Muscle layer of colon (tissue), 2 donors: ENCODE results near the gene FYTTD1.

Experiments used
- H3K27ac ChIP-seq: one replicate; pipeline ENCODE4 v1.7.0; 2013; ENCODE audit warnings: low read depth, mild to moderate bottlenecking, low read length, moderate library complexity
- H3K27me3 ChIP-seq, 2 donors: one replicate each; pipeline ENCODE4 v1.7.0; 2013; ENCODE audit warnings: low read length in 2 of 2, mild to moderate bottlenecking in 2 of 2; ENCODE audit not compliant: insufficient read depth in 2 of 2, control insufficient read depth in 1 of 2
- H3K36me3 ChIP-seq: one replicate; pipeline ENCODE4 v1.7.0; 2013; ENCODE audit warnings: mild to moderate bottlenecking, low read length; ENCODE audit not compliant: insufficient read depth
- H3K4me1 ChIP-seq: one replicate; pipeline ENCODE4 v1.7.0; 2013; ENCODE audit warnings: mild to moderate bottlenecking, low read length; ENCODE audit not compliant: insufficient read depth
- H3K4me3 ChIP-seq, 2 donors: one replicate each; pipeline ENCODE4 v1.7.0; 2013; ENCODE audit warnings: low read length in 2 of 2, low read depth in 1 of 2, mild to moderate bottlenecking in 1 of 2, moderate library complexity in 1 of 2
- H3K9ac ChIP-seq: one replicate; pipeline ENCODE4 v1.7.0; 2013; ENCODE audit warnings: low read length
- H3K9me3 ChIP-seq: one replicate; pipeline ENCODE4 v1.7.0; 2013; ENCODE audit warnings: mild to moderate bottlenecking, low read length
- donor health status: abdominal sarcoma.
- donor health status: Adenocarcinoma of cecum.

Gene FYTTD1

DNA sequence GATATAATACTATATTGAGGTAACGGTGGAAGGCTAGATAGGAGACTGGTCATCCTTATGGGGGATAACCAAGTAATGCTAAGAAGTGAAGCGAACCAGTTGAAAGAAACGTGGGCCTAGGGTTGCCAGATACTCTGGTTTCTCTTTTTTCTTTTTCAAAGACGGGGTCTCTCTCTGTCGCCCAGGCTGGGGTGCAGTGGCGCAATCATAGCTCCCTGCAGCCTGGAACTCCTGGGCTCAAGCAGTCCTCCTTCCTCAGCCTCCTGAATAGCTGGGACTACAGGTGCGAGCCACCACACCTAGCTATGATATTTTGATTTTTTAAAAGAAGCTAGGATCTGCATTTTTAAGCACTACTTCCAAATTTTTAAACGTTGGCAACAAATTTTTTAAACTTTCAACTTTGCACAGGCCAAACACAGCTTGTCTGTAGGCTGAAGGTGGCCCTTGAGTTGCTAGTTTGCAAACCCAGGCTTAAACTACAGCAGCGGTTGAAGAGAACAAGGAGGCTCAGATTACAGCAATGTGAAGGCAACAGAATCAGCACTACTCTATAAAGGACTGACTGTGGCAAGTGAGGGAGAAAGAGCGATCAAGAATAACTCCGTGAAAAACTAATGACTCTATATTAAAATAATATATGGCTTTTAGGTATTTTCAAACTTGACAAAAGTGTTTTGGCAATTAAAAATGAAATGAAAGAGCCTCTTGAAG, 11.8 kb upstream of the FYTTD1 start:
- no peaks in the 10 kb centered on the region for H3K9me3 ChIP-seq
- H3K4me1 ChIP-seq = peaks cover 14% of the 10 kb centered on the region
- H3K4me3 ChIP-seq = peak overlapping the region in 1 of 2 donors; percentile 89
- no peaks in the 10 kb centered on the region for H3K36me3 ChIP-seq
- no peaks in the 10 kb centered on the region for H3K27me3 ChIP-seq
- H3K9ac ChIP-seq = peak overlapping the region; percentile 46
- H3K27ac ChIP-seq = no peak overlapping the region

GRCh38 chr3:197742787-197743186, 6.9 kb upstream of the FYTTD1 start:
- Histone ChIP-seq H3K4me3 (no peak overlapping the region), H3K4me1 (peaks cover 1% of the 10 kb centered on the region), H3K9me3 (no peaks in the 10 kb centered on the region), H3K27me3 (no peaks in the 10 kb centered on the region), H3K36me3 (no peaks in the 10 kb centered on the region), H3K27ac (no peak overlapping the region), H3K9ac (no peak overlapping the region)

- Histone ChIP-seq H3K4me1 (peaks cover 8% of the 10 kb centered on the region), H3K27me3 (no peaks in the 10 kb centered on the region), H3K9me3 (no peaks in the 10 kb centered on the region), H3K4me3 (no peak overlapping the region), H3K27ac (no peak overlapping the region), H3K36me3 (no peaks in the 10 kb centered on the region), H3K9ac (no peak overlapping the region)
Measured at GRCh38 chr3:197746209-197746608, 3.5 kb upstream of the FYTTD1 start.

DNA sequence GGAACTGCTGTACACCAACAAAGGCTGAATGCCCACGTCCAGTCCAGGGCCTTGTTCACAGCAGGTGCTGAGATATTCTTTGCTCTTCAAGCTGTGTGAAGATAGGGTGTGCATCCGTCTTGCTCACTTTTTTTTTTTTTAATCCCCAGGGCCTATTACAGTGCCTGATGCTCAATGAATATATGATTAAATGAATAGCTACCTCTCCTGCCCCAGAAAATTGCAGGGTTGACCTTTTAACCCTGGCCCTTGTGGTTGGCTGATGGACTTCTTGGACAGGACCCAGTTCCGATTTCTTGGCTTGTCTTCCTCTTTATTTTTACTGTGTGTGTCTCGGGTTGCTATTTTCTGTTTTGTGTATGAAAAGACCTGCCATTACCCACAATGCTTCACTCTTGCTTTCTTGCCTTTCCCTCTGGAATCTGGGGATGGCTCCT, 2.9 kb upstream of the FYTTD1 start:
- Histone ChIP-seq H3K36me3 (no peaks in the 10 kb centered on the region), H3K9me3 (no peaks in the 10 kb centered on the region), H3K9ac (no peak overlapping the region), H3K27me3 (no peaks in the 10 kb centered on the region), H3K27ac (no peak overlapping the region), H3K4me3 (no peak overlapping the region), H3K4me1 (peaks cover 9% of the 10 kb centered on the region)

GRCh38 chr3:197748597-197749314, 927 bp upstream of the FYTTD1 start:
- Histone ChIP-seq H3K9ac (peak overlapping the region; percentile 86), H3K36me3 (no peaks in the 10 kb centered on the region), H3K4me1 (peaks cover 15% of the 10 kb centered on the region), H3K27ac (peak overlapping the region; percentile 81), H3K4me3 (peak overlapping the region; percentile 64 to 70), H3K9me3 (no peaks in the 10 kb centered on the region), H3K27me3 (no peaks in the 10 kb centered on the region)

GRCh38 chr3:197749315-197749600, 425 bp upstream of the FYTTD1 start:
- Histone ChIP-seq H3K36me3 (no peaks in the 10 kb centered on the region), H3K27ac (peak overlapping the region; percentile 81), H3K9ac (peak overlapping the region; percentile 86), H3K4me1 (peaks cover 15% of the 10 kb centered on the region), H3K27me3 (no peaks in the 10 kb centered on the region), H3K9me3 (no peaks in the 10 kb centered on the region), H3K4me3 (peak overlapping the region; percentile 64 to 70)

GRCh38 chr3:197750396-197750831, 731 bp downstream of the FYTTD1 start:
- Histone ChIP-seq H3K27ac (peak overlapping the region; percentile 93), H3K27me3 (no peaks in the 10 kb centered on the region), H3K36me3 (no peaks in the 10 kb centered on the region), H3K9me3 (no peaks in the 10 kb centered on the region), H3K4me1 (peaks cover 19% of the 10 kb centered on the region), H3K9ac (peak overlapping the region; percentile 73), H3K4me3 (peak overlapping the region; percentile 64 to 70)

GRCh38 chr3:197750858-197751737, 1.4 kb downstream of the FYTTD1 start:
- peak overlapping the region; percentile 93 for H3K27ac ChIP-seq
- H3K9me3 ChIP-seq = no peaks in the 10 kb centered on the region
- peak overlapping the region; percentile 64 to 70 for H3K4me3 ChIP-seq
- peaks cover 19% of the 10 kb centered on the region for H3K4me1 ChIP-seq
- H3K9ac ChIP-seq = peak overlapping the region; percentile 73
- no peaks in the 10 kb centered on the region for H3K27me3 ChIP-seq
- H3K36me3 ChIP-seq = no peaks in the 10 kb centered on the region

- peaks cover 19% of the 10 kb centered on the region for H3K4me1 ChIP-seq
- H3K27ac ChIP-seq = no peak overlapping the region
Measured at GRCh38 chr3:197752107-197752506, 2.4 kb downstream of the FYTTD1 start.

GRCh38 chr3:197753263-197753662, 3.6 kb downstream of the FYTTD1 start:
- Histone ChIP-seq H3K9ac (no peak overlapping the region), H3K36me3 (peaks cover under 1% of the 10 kb centered on the region), H3K27ac (no peak overlapping the region), H3K9me3 (no peaks in the 10 kb centered on the region), H3K4me1 (peaks cover 19% of the 10 kb centered on the region), H3K4me3 (no peak overlapping the region), H3K27me3 (no peaks in the 10 kb centered on the region)

More at GRCh38 chr3:197752107-197752506, 2.4 kb downstream of the FYTTD1 start:
- Histone ChIP-seq H3K9me3 (no peaks in the 10 kb centered on the region), H3K36me3 (no peaks in the 10 kb centered on the region), H3K9ac (no peak overlapping the region), H3K27me3 (no peaks in the 10 kb centered on the region), H3K4me3 (no peak overlapping the region)

DNA sequence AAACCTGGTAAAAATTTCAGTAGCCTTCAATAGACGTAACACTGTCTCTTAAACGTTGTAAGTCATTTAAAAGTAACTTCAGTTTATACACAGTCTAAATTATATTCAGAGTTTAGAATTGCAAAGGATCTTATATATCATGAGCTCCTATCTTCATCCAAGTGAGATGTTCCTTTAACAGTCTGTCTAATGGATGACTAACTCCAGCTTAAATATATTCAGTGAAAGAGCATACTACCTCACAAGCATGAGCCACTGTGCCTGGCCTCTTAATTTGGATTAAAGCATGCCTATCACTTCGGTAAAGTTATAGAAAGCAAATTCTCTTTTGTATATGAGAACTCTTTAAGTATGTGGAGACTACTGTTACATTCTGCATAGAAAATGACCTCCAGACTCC, 7.0 kb downstream of the FYTTD1 start:
- Histone ChIP-seq H3K36me3 (peaks cover 13% of the 10 kb centered on the region), H3K27me3 (no peaks in the 10 kb centered on the region), H3K4me3 (no peak overlapping the region), H3K9ac (no peak overlapping the region), H3K9me3 (no peaks in the 10 kb centered on the region), H3K4me1 (peaks cover 11% of the 10 kb centered on the region), H3K27ac (no peak overlapping the region)
